Memory B cell (primary cell): Measurements from ENCODE around the gene TVP23B.
"Not testable (repeated sequence)": the region's sequence is repeated elsewhere in the genome, so short reads cannot be mapped to it uniquely, and the experiment has no call there.

ENCODE experiments used
- ATAC-seq: fragments of 150-1000 bp; cut with Tn5 transposase; 2 replicates; pipeline ENCODE4 v1.10.0; 2021; ENCODE audit warnings: low read depth, mild to moderate bottlenecking, moderate library complexity
- DNase-seq, 2 donors: peaks; one replicate each; pipeline ENCODE4 v3.0.0; 2022; ENCODE audit warnings: low spot score in 2 of 2
- H3K27ac Mint-ChIP-seq: one replicate; pipeline ENCODE4 v1.8.0; 2022; ENCODE audit warnings: mild to moderate bottlenecking, moderate library complexity, mixed read lengths
- H3K27me3 Mint-ChIP-seq: one replicate; pipeline ENCODE4 v1.8.0; 2022; ENCODE audit warnings: mixed read lengths
- H3K36me3 Mint-ChIP-seq: one replicate; pipeline ENCODE4 v1.8.0; 2022; ENCODE audit warnings: mild to moderate bottlenecking, mixed read lengths
- H3K4me1 Mint-ChIP-seq: one replicate; pipeline ENCODE4 v1.8.0; 2022; ENCODE audit warnings: mixed read lengths
- H3K4me3 Mint-ChIP-seq: one replicate; pipeline ENCODE4 v1.8.0; 2022; ENCODE audit warnings: mild to moderate bottlenecking, moderate library complexity, mixed read lengths
- H3K9me3 Mint-ChIP-seq: one replicate; pipeline ENCODE4 v1.8.0; 2022; ENCODE audit warnings: mixed read lengths

The TVP23B gene

DNA sequence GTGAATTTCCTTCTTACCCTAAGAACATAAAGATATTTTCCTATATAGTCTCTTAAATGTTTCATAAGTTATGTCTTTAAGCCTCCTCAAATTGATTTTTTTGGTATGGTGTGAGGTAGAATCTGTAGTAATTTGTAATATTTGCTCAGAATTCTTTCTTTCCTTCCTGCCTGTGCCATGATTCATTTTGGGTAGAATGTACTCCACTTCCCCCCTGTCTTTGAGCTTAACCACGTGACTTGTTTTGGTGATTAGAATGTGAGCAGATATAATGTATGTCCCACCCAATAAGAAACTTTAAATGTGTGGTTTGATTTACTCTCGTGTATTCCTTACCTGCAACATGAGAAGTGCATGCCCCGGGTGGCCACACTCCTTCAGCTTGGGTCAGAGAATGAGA, 40.4 kb downstream of the TVP23B start:
- ATAC-seq, DNase-seq, H3K36me3 Mint-ChIP-seq, H3K4me3 Mint-ChIP-seq, H3K9me3 Mint-ChIP-seq, H3K27ac Mint-ChIP-seq, H3K27me3 Mint-ChIP-seq, H3K4me1 Mint-ChIP-seq: not testable (repeated sequence)

DNA sequence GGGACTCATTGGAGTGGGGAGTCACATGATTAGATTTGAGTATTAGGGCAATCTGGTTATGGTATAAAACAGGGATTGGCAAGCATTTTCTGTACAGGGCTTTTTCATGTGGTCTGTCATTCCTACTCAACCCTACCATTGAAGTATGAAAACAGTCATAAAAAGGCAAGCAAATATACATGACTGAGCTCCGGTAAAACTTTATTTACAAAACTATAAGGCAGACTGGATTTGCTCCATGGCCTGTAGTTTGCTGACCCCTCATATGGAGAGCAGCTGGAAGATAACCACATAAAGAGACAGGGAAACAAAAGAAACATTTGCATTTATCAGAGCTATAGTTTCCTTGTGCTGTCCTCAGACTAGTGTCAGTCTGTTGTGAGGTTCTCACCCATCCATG, 46.6 kb downstream of the TVP23B start:
- not testable (repeated sequence) for H3K27ac Mint-ChIP-seq, H3K9me3 Mint-ChIP-seq, H3K4me1 Mint-ChIP-seq, DNase-seq, H3K4me3 Mint-ChIP-seq, ATAC-seq, H3K36me3 Mint-ChIP-seq, H3K27me3 Mint-ChIP-seq

DNA sequence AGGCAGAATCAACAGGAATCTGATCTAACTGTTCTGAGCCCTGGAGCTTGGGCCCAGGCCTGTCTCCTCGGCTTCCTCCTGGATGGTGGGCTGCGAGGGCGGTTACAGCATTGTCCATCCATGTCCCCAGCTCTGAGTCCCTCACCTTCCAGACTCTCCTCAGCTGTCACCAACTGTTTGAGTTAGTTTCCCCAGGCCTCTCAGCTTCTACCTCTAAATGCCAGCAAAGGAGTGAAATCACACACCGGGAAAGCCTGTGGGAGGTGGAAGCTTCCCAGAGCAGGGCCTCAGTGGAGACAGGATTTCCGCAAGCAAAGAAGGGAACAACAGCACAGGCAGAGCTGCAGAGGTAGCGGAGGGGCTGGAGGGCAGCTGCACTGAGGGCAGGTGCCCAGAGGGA, 67.5 kb downstream of the TVP23B start:
- ATAC-seq (no peak), DNase-seq (no peak)
- H3K27me3 Mint-ChIP-seq = peaks cover 4% of the 10 kb centered on the region
- no peak overlapping the region for H3K4me3 Mint-ChIP-seq
- peaks cover 3% of the 10 kb centered on the region for H3K36me3 Mint-ChIP-seq
- no peaks in the 10 kb centered on the region for H3K4me1 Mint-ChIP-seq
- no peaks in the 10 kb centered on the region for H3K9me3 Mint-ChIP-seq
- no peak overlapping the region for H3K27ac Mint-ChIP-seq

DNA sequence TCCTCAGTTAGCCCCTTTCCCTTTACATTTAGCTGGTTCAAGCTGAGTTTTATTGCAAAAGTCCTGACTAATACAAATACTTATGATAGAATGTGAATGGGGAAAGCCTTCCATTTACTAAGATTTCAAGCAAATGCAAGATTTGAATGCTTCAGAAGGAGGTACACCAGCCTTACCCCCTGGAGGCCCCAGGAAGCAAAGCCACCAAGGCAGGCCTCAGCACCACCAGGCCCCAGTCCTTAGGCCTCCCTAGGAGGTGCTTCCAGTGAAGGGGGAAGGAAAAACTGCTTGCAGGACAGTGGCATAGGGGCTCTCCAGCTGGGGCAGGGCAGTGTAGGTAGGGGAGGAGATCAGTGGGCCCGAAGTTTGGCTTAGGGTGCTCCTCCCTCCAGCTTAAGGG, 69.7 kb downstream of the TVP23B start:
- Mint-ChIP-seq H3K27ac (no peak overlapping the region), H3K4me1 (peaks cover 8% of the 10 kb centered on the region), H3K36me3 (peaks cover 3% of the 10 kb centered on the region), H3K4me3 (no peak overlapping the region), H3K27me3 (peaks cover 2% of the 10 kb centered on the region), H3K9me3 (no peaks in the 10 kb centered on the region)
- ATAC-seq (no peak), DNase-seq (no peak)

DNA sequence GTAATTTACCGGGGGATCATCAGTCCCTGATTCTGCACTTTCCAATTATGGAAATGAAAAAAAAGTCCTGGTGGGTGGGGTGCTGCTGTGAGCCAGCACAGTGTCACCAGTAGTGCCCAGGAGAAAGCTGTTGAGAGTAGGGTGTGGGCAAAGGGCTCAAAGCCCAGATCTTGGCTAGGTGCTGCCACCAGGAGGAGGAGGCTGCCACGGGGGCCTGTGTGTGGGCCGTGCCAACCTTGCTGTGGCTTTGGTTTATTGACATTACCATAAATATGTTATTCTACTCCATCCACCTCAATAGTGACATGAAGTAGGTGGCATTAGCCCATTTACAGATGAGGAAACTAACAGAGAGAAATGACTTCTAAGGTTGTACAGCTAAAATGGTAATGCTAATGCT, 70.2 kb downstream of the TVP23B start:
- no peaks in the 10 kb centered on the region for H3K9me3 Mint-ChIP-seq

DNA sequence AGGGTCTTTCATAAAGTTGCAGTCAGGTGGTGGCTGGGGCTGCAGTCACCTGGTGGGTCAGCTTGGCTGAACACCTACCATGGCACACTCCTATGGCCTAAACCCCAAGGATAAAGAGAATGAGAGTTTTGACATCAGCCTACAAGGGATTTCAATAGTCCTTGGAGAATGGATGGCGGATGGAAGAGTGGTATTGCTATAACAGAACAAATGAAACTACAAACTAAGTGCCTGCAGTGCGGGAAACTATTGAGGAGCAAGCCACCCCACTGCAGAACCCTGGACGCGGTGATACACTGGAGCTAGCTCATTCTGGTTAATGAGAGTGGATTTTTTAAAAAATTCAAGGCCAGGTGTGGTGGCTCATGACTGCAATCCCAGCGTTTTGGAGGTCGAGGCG, 74.0 kb downstream of the TVP23B start:
- no peak for ATAC-seq
- H3K9me3 Mint-ChIP-seq = no peaks in the 10 kb centered on the region
- peaks cover 3% of the 10 kb centered on the region for H3K36me3 Mint-ChIP-seq
- no peak for DNase-seq
- H3K4me3 Mint-ChIP-seq = peak overlapping the region; percentile 92
- H3K4me1 Mint-ChIP-seq = peaks cover 25% of the 10 kb centered on the region
- H3K27ac Mint-ChIP-seq = no peak overlapping the region
- no peaks in the 10 kb centered on the region for H3K27me3 Mint-ChIP-seq

More for the DNA sequence above, 70.2 kb downstream of the TVP23B start:
- no peak for ATAC-seq
- Mint-ChIP-seq H3K4me1 (peaks cover 12% of the 10 kb centered on the region), H3K27me3 (peaks cover 2% of the 10 kb centered on the region), H3K36me3 (peaks cover 3% of the 10 kb centered on the region), H3K27ac (no peak overlapping the region), H3K4me3 (no peak overlapping the region)
- no peak for DNase-seq

DNA sequence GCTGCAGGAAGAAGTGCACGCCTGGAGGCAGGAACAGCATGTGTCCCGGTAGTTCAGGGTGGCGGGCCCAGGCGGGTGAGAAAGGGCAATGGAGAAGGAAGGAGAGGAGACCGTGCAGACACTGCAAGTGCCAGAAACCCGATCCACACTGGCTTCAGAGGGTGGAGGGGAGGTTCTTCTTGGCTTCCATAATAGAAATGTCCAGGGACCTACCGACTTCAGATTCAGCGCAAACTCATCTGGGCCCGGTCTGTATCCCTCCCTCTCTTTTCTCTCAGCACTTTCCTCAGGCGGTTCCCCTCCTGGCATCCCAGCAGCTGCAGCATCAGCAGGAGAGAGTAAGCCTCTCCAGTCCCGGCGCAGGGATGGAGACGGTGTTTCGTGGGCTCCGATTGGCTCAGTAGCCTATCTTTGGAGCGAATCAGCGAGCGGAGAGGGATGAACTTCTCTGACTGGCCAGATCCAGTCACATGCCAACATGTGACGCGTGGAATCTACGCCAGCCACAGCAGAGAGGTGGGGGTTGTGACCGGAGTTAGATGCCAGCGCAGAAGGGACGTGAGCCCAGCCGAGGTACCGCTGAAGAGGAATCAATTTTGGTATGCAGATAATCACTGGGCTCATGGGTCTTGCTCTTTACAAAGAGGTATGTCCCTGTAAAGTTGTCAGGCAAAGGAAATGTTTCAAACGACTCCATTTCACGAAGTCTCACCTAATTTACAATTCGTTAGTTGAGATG, 75.0 kb downstream of the TVP23B start:
- no peaks in the 10 kb centered on the region for H3K27me3 Mint-ChIP-seq
- DNase-seq (peak; percentile 63 to 79), ATAC-seq (peak; percentile 81)
- peak overlapping the region; percentile 92 for H3K4me3 Mint-ChIP-seq
- H3K4me1 Mint-ChIP-seq = peaks cover 33% of the 10 kb centered on the region
- H3K9me3 Mint-ChIP-seq = no peaks in the 10 kb centered on the region
- H3K36me3 Mint-ChIP-seq = peaks cover 3% of the 10 kb centered on the region
- peak overlapping the region; percentile 81 for H3K27ac Mint-ChIP-seq
